Thoracic aorta endothelial cell (primary cell): ENCODE results near the gene APOOL. TPM values are rescaled to one million over a fixed set of nuclear protein-coding genes. Genes with fewer than 3 reads are reported as not detected.

ENCODE experiments used
- total RNA-seq: library from RNA; depleted of rRNA; stranded (reverse); fragments of >200 nt; gene quantifications from 2 replicates; pipeline ENCODE4 v1.2.3, GENCODE V29; 2012

APOOL gene
- 13.0 and 20.2 TPM in 2 replicates for total RNA-seq

GRCh38 chrX:85003655-85004244, at the start of gene APOOL:
Gene APOOL, plus strand, starts transcription at chrX:85003877. Its CDS starts 36 bp downstream, at chrX:85003913.

Other genes starting within 250 kb of the APOOL start
- gene SATL1, start 239.9 kb downstream of the APOOL start, total RNA-seq: not detected in 2 replicates
- 4.0 and 6.8 TPM in 2 replicates for gene ZNF711, start 240.1 kb downstream of the APOOL start, total RNA-seq